Adrenal gland (tissue), 5 donors: ENCODE results near the gene PPP2CA.

Experiments
- POLR2A ChIP-seq, 2 donors: fragments of 450-650 bp; IDR thresholded peaks; one replicate each; pipeline ENCODE4 v1.6.1; 2017; ENCODE audit warnings: antibody characterized with exemption in 2 of 2, mild to moderate bottlenecking in 2 of 2, moderate library complexity in 1 of 2
- TF ChIP-seq, protein P1 (sequence below), 6 experiments: fragments of 450-650 bp in 4 of 6; fragments of 200-600 bp in 2 of 6; sonication (generic) in 1 of 6; IDR thresholded peaks; 1 replicate in 5 of 6; 2 replicates in 1 of 6; pipeline versions ENCODE4 v1.5.1 to v1.8.0; 2016 to 2021; ENCODE audit warnings: antibody characterized with exemption in 6 of 6, mild to moderate bottlenecking in 2 of 6, moderate library complexity in 1 of 6
- donor health status: DM: no; HTN: no; CAD: no.

DNA sequence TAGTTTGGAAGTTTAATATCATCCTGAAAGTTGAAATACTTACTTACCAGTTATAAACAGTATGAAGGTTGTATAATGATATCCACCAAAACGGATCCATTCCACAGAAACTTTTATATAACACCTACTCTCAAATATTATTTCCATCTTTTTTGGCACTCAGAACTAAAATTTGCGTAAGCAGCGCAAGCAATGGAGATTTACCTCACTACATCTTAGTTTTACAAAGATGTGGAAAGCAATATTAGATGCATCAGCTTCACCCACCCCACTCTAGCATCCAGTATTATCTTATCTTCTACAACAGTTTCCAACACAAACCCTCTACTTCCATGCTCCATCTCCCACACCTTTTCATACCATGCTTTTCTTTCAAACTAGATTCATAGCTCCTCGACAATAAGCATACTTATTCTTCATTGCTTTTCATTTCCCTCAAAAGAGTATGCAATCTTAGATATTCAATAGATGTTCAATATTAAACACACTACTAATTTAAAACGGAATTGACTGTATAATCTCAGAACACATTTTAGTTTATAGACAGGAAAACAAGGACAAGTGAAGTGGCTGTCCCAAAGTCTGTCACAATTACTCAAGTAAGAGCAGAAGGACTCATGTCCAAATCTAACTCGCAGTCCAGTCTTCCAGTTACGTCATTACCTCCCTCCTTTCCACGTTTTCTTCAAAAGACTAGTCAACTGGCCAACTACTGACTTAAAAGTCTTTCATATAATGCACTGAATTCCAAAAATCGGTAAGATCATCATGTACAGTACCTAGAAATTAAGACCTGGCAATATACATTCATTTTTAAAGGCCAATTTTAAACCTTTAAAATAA lies 2.2 kb downstream of the PPP2CA start:
- TF ChIP-seq, protein P1, sequence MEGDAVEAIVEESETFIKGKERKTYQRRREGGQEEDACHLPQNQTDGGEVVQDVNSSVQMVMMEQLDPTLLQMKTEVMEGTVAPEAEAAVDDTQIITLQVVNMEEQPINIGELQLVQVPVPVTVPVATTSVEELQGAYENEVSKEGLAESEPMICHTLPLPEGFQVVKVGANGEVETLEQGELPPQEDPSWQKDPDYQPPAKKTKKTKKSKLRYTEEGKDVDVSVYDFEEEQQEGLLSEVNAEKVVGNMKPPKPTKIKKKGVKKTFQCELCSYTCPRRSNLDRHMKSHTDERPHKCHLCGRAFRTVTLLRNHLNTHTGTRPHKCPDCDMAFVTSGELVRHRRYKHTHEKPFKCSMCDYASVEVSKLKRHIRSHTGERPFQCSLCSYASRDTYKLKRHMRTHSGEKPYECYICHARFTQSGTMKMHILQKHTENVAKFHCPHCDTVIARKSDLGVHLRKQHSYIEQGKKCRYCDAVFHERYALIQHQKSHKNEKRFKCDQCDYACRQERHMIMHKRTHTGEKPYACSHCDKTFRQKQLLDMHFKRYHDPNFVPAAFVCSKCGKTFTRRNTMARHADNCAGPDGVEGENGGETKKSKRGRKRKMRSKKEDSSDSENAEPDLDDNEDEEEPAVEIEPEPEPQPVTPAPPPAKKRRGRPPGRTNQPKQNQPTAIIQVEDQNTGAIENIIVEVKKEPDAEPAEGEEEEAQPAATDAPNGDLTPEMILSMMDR (IDR thresholded peaks at IDR 0.05), result no peak
- TF ChIP-seq POLR2A (IDR thresholded peaks at IDR 0.05), result no peak
